NCI-H1092 (cell line): ENCODE measurements around the gene EPHA6.
"Not testable (repeated sequence)": the region's sequence is repeated elsewhere in the genome, so short reads cannot be mapped to it uniquely, and the experiment has no call there.

Experiments
- DNase-seq: peaks from one replicate; lab custom pipeline; 2025; lab: John Stamatoyannopoulos, UW

Gene EPHA6

DNA sequence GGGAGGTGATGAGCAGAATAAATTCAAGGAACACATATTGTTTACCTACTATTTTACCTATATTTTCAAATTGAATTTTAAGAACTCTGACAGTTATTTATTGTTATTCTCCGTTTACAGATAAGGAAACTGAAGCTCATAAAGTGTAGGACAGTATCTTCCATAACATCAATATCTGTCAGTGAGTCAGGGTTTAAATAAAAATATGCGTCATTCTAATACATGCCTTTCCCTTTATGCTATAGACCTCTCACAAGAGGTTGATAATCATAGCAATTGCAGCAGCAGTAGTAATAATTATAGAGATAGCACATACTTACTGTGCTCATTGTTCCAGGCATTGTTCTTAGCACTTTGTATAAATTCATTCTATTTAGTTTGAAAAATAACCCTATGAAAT lies 101.1 kb downstream of the EPHA6 start:
- DNase-seq: no peak

DNA sequence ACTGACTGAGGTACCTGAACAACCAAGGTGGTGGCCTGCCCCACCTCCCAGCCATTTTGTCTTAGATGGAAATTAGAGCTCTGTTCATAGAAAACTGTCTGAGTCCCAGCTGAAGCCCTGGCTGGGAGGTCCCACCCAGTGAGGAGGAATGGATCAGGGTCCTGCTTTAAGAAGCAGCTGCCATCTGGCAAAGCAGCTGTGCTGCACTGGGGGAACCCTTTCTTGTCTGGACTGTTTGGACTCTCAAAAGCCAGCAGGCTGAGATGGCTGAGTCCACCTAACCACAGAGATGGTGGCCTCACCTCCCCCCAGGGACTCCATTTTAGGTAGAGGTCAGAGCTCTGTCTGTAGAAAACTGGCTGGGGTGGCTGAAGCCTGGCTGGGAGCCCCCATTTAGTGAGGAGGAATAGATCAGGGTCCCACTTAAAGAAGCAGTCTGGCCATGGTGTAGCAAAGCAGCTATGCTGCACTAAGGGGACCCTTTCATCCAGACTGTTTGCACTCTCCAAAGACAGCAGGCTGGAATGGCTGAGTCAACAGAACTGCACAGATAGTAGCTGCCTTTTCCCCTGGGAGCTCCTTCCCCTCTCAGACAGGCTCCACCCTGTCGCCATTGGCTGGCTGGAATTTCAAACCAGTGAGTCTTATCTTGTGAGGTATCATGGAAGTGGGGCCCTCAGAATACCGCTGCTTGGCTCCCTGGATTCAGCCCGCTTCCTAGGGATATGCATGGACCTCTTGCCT lies 116.9 kb downstream of the EPHA6 start:
- DNase-seq: peak; percentile 23

DNA sequence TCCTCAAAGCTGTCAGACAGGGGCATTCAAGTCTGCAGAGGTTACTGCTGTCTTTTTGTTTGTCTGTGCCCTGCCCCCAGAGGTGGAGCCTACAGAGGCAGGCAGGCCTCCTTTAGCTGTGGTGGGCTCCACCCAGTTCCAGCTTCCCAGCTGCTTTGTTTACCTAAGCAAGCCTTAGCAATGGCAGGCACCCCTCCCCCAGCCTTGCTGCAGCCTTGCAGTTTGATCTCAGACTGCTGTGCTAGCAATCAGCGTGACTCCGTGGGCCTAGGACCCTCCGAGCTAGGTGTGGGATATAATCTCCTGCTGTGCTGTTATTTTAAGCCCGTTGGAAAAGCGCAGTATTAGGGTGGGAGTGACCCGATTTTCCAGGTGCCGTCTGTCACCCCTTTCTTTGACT lies 127.7 kb downstream of the EPHA6 start:
- not testable (repeated sequence) for DNase-seq

DNA sequence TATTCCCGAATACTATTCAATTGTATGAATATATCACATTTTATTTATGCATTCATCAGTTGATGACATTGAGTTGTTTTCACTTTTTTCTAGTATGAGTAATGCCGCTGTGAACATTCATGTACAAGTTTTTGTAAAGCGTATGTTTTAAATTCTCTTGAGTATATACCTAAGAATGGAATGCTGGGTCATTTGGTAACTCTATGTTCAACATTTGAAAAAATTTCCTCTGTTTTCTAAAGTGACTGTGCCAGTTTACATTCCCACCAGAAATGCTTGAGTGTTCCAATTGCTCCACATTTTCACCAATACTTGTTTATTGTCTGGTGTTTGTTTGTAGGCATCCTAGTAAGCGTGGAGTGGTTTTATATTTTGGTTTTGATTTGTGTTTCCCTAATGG lies 144.5 kb downstream of the EPHA6 start:
- DNase-seq: no peak

DNA sequence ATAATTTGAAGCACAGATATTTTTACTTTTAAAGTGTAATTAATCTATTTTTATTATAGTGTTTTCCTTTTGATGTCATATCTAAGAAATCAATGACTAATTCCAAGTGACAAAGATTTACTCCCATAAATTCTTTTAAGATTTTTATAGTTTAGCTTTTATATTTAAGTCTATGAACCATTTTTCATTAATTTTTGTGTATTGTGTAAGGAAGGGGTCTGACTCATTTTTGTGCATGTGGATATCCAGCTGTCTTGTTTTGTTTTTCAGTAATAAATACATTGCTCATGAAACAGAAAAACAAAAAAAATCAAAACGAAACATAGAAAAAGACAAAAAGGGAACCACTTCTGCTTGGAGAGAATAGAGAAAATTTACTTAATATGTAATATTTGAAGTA lies 145.1 kb downstream of the EPHA6 start:
- no peak for DNase-seq

DNA sequence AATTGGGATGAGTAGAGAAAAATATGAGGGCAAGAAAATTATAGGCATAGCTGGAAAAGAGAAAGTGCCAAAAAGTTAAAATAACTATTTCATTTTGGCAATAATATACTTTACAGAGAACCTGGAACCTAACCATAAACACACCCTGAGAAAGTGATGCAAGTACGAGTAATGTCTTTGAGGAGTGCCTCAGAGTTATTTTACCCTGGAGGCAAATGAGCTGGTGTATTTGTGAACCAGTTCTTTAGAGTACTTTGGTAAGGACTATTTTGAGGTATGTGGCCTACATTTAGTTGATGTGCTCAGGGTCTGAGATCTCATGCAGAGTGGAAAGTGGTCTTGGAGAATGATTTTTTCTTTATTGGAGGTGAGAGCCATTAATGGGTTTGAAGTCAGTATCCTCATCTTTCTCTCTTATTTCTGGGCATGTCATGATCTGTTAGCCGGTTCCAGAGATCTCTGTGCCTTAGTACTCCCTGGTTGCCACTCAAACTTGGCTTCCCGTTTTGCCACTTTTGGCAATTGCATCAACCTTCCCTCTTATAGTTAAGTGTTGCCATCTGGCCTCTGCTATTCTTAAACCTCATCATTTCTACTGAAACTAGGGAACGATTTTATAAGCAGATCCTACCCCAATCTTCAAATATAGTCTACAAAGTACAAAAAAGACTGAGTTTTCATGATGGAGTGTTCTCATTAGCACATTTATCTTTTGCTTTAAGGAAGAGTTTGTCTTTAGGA lies 145.7 kb downstream of the EPHA6 start:
- DNase-seq: no peak

DNA sequence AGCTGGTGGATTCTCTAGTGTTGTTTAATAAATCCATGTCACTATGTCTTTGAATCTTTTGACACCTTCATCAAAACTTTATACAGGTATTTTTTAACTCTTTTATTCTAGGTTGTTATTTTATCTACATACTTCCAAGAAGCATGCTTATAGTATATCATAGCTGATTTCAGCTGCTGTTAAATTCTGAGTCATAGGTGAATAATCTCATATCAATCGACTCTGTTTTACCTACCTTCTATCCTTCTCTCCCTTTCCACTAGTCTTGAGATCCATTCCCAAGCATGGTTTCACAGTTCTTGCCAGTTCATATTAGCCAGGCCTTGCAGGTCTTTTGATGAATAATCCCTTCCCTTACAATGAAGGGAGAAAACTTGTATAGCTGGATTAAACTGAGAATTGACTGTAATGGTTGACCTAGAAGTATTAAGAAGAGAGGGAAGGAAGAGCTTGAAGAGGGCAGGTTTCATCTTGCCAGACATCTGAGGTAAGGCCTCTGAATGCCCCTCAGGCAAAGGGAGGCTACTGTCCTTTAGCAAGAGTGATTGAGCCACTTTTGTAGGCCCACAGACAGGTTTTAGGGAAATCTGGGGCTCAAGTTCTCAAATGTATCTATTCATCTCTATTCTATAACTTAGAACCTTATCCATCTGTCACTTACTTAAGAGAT lies 146.4 kb downstream of the EPHA6 start:
- DNase-seq: no peak

DNA sequence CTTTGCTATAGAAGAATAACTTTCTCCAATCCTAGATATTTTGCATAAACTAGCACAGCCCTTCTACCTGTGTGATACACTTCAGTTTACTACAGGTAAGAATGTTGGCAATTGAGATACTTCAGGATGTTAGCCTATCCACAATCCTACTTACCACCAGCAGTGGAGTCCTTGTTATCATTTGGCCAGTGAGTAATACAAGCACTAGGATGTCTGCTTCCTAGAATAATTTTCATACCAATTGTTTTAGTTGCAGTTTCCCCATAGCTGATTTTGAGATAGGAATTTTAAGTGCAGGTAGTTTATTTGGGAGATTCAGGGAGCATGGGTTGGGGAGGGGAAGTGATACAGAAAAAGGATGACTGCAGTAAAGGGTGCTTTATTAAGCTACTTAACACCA lies 147.2 kb downstream of the EPHA6 start:
- no peak for DNase-seq

DNA sequence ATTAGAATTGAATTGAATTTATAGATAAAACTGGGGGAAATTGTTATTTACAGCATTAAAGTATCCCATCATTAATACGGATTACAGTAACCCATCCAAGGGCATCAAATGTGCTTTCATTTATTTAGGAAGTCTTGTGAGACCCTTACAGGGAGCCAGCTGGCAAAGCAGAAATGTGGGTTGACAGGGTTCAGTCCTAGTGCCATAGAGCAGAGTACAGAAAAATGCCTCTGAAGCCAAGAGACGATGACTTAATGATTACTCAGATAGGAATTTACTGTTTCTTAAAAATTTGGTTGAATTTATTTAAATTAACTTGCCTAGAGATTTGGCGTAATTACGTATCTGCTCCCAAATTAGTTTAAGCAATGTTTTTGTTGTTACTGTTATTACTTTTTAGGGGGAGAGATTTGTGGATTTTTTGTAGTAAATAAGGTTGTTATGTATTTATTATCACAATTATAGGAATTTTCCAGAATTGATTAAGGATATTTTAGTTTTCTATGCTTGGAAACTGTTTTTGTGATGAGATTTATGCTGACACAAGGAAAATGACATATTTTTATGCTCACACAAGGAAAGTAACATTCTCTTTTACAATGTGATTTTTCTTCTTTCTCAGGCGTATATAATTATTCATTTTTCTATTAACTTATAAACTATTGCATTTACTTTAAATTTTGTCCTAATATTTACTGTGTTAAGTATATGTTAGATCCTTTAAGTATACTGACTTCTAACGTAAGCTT lies 152.0 kb downstream of the EPHA6 start:
- DNase-seq: no peak

DNA sequence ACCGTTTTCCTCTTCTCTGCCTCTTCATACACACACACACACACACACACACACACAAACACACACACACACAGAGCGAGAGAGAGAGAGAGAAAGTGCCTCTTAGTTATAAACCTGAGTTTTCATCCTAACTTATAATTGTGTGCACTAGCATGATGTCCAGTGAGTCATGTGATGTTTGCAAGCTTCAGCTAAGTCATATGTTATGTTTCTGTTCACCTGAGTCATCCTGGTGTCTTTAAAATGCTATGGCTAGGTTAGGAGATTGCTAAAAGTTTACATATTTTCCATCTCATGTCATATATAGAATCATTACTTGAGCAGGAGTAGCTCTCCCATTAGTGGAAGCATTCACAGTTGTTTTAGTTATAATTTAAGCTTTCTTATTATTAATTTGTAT lies 155.8 kb downstream of the EPHA6 start:
- no peak for DNase-seq

DNA sequence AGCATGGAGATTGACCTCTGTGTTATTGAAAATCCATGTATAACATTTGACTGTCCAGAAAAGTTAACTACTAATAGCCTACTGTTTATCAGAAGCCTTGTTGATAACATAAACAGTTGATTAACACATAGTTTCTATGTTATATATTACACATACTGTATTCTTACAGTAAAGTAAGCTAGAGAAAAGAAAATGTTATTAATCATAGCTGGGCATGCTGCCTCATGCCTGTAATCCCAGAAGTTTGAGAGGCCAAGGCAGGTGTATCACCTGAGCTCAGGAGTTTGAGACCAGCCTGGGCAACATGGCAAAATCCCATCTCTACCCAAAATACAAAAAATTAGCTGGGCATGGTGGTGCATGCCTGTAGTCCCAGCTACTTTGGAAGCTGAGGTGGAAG lies 163.3 kb downstream of the EPHA6 start:
- DNase-seq: no peak

DNA sequence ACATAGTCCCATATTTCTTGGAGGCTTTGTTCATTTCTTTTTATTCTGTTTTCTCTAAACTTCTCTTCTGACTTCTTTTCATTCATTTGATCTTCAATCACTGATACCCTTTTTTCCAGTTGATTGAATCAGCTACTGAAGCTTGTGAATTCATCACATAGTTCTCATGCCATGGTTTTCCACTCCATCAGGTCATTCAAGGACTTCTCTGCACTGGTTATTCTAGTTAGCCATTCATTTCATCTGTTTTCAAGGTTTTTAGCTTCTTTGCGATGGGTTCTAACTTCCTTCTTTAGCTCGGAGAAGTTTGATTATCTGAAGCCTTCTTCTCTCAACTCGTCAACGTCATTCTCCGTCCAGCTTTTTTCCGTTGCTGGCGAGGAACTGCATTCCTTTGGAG lies 169.3 kb downstream of the EPHA6 start:
- not testable (repeated sequence) for DNase-seq

DNA sequence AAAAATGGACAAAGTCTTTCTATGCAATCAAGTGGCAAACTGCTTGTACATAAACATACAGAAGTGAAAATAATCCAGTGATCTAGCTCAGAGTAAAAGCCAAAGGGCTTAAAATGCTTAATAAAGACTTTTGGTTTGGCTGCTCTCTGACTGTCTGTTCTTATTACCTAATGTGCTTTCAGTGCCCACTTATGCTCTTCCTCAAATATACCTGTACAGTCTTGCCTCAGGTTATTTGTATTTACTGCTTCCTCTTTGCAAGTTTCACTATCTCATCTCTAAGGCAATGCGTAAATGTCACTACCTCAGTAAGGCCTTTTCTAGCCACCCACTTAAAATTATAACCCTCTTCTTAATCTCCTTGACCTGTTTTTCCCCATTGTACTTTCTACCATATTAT lies 171.8 kb downstream of the EPHA6 start:
- DNase-seq: no peak

DNA sequence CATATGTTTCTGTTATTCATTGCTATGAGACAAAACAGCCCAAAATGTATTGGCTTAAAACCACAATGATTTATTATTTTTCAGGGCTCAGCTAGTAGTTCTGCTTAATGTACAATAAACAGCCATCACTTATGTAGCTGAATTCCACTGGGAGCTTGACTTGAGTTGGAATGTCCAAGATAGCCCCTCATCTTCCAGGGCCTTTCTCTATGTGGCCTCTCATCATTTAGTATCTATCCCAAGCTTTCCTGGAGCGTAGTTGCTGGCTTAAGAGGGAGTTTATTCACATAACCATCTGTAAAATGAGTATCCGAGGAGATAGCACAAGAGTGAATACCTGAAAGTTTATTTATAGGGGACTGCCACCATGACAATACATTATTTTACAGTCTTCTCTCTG lies 176.8 kb downstream of the EPHA6 start:
- no peak for DNase-seq

DNA sequence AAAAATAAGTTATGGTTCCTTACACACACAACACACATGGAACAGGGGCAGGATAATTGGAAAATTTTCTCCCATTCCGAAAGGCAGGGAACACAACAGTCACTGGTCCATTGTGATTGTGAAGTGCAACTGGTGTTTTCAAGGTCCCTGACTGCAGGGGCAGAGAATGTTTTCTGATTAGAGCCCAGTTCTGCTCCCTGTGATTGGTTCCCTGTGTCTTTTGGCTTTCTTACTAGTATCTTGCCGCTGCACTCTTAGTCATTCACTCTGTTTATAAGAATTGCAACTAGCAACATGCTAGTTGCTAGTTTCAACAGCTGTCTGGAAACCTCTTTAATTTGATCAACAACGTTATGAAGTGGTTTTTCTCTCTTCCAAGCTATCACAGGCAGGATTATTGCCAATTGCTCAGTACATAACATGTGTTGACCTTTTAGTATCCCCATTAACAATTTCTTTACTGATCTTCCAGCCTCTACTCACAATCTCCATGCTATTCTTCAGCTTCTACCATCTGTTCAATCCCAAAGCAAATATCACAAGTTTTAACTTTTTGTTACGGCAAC lies 177.5 kb downstream of the EPHA6 start:
- DNase-seq: no peak

DNA sequence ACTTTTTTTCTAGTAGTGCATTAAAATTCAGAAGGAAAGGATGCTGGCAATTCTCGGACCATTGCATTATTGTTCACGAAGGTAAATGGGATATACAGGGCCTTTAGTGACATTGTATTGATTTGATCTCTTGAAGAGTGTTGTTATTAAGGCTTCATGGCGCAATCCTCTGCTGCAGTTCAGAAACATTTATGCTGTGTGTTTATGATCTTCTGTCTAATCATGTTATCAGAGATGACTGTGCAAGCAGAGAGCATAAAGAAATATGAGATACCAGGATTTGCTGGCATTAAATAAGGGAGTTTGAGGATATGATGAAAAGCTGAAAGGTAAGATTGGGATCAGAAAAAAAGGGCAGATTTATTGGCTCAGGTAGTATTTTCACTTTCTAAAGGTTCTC lies 180.6 kb downstream of the EPHA6 start:
- DNase-seq: no peak

DNA sequence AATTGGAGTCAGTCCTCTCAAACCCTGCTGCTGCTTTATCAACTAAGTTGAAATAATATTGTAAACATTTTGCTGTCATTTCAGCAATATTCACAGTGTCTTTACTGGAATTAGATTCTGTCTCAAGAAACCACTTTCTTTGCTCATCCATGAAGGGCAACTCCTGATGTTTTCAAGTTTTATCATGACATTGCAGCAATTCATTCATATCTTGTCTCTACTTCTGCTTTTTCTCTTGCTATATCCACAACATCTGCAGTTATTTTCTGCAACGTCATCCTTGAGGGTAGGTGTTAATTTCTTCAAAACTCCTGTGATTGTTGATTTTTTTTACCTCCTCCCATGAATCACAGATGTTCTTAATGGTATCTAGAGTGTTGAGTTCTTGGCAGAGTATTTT lies 181.6 kb downstream of the EPHA6 start:
- no peak for DNase-seq

DNA sequence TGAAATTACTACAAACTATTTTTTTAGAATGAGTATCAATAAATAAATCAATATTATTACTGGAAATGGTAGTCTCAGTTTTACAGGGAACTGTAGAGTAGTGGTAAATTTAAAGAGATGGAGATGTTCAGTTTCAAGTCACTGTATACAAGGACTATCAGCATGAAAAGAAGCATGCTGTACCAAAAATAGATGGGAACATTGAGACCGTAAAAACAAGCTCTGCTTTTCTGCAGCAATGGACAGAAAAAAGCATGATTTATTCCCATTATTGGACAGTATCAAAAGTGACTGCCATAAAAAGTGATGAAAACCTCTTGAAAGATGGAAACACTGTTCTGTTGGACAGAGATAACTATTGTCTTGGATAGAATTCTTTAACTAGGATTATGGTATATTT lies 187.2 kb downstream of the EPHA6 start:
- no peak for DNase-seq

DNA sequence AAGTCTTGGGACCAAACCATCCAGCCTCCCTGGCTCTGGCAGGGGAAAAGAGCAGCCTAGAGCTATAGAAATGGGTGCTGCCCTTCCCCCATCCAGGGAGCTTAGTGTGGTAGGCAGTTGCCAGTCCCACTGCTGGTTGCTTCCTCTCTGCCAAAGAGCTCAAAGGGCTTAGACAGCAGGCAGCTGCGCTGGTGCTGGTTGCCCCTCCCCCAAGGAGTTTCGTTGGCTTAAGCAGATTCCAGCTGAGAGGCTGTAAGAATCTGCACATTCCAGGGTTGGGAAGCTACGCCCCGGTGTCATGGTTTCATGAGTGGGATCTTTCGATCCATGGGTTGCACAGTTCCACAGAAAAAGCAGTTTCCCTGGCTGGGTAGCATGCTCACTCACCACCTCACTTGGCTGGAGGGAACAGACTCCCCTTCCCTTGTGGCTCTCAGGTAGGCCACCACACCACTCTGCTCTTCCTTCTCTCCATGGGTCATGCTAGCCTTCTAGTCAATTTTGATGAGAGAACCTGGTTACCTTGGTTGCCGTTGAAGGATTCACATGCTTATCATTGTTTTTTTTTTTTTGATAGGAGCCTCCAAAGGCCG lies 195.1 kb downstream of the EPHA6 start:
- DNase-seq: no peak

DNA sequence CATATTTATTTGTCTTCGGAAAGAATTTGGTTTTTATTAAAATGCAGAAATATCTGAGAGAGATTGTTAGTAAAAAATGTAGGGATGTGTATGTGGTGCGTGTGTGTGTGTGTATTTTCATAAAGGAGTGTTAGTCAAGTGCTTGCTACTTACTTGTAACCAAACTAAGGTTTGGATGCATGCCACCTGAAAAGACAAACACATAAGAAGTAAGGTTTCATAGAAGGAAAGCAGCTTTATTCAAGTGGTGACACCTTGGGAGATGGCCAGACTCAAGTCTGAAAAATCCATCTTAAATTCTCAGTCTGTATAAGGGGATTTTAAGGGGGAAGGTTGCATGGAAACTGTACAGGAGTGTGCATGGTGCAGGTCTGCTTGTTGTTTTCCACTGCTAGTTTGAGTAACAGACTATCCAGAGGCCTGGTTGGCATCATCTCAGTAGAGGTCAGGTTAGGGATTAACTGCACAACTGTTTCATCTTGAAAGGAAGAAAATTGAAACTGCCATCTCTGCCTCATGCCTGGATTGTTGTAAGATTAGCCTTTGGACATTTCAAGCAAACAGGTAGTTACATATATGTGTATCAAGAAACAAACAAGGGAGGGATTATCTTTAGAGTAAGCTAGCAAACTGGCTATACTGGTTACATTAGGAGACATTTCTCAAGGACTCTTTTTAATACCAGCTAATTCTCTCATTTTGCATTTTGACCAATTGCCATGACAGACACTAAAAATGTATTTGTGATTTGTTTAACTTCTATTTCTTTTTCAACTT lies 196.7 kb downstream of the EPHA6 start:
- no peak for DNase-seq

DNA sequence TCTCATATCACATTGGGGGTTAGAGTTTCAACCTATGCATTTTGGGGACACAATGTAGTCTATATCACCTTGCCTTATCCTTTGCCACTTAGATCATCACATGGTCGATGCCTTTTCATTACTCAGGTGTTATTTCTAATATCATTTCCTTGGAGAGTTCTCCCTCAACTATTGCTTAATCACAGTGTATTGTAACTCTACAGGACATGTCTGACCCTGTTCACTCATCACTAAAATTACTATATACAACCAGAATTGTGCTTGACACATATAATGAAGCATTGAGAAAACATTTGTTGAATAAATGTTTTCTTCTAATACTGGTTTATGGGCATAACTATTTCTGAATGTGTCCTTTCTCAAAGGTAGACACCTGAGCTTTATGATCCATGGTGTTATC lies 207.4 kb downstream of the EPHA6 start:
- no peak for DNase-seq
